Mesendoderm (in vitro differentiated cells): ENCODE measurements around the gene CDH23. TPM values are rescaled to one million over a fixed set of nuclear protein-coding genes. Genes with fewer than 3 reads are reported as not detected.

ENCODE experiments used
- DNase-seq: peaks from one replicate; pipeline ENCODE4 v3.0.0; 2013
- H2AK5ac ChIP-seq: 2 replicates; pipeline ENCODE4 v1.6.1; 2013; ENCODE audit warnings: low read length, inconsistent platforms
- H2BK120ac ChIP-seq: 2 replicates; pipeline ENCODE4 v1.6.1; 2013; ENCODE audit warnings: low read depth, mild to moderate bottlenecking, low read length, moderate library complexity, mixed read lengths
- H2BK15ac ChIP-seq: replicated peaks from 2 replicates; pipeline ENCODE4 v1.6.1; 2013; ENCODE audit warnings: low read depth, mild to moderate bottlenecking, moderate library complexity
- H2BK5ac ChIP-seq: 2 replicates; pipeline ENCODE4 v1.6.1; 2013; ENCODE audit warnings: low read length, inconsistent platforms
- H3K18ac ChIP-seq: 2 replicates; pipeline ENCODE4 v1.6.1; 2013; ENCODE audit warnings: mild to moderate bottlenecking, low read length, mixed read lengths
- H3K23ac ChIP-seq: one replicate; pipeline ENCODE4 v1.6.1; 2013; ENCODE audit warnings: low read length
- H3K27ac ChIP-seq: 2 replicates; pipeline ENCODE4 v1.5.1; 2013; ENCODE audit warnings: low read depth, mild to moderate bottlenecking, inconsistent platforms, low read length, moderate library complexity
- H3K27me3 ChIP-seq: 2 replicates; pipeline ENCODE4 v1.6.1; 2013; ENCODE audit warnings: low read length, control low read depth, mild to moderate bottlenecking, inconsistent platforms; ENCODE audit not compliant: insufficient read depth, poor library complexity
- H3K36me3 ChIP-seq: 2 replicates; pipeline ENCODE4 v1.6.1; 2013; ENCODE audit warnings: low read length, inconsistent platforms; ENCODE audit not compliant: control insufficient read depth, insufficient read depth
- H3K4ac ChIP-seq: one replicate; pipeline ENCODE4 v1.6.1; 2013; ENCODE audit warnings: low read depth, mild to moderate bottlenecking, low read length, moderate library complexity
- H3K4me1 ChIP-seq: 2 replicates; pipeline ENCODE4 v1.6.1; 2013; ENCODE audit warnings: low read depth, low read length, inconsistent platforms; ENCODE audit not compliant: control insufficient read depth
- H3K4me2 ChIP-seq: 2 replicates; pipeline ENCODE4 v1.6.1; 2013; ENCODE audit warnings: low read length
- H3K4me3 ChIP-seq: 2 replicates; pipeline ENCODE4 v1.5.1; 2013; ENCODE audit warnings: mild to moderate bottlenecking, low read length
- H3K56ac ChIP-seq: one replicate; pipeline ENCODE4 v1.6.1; 2013; ENCODE audit warnings: low read length
- H3K79me1 ChIP-seq: 2 replicates; pipeline ENCODE4 v1.6.1; 2013; ENCODE audit warnings: low read length, inconsistent platforms
- H3K79me2 ChIP-seq: 2 replicates; pipeline ENCODE4 v1.6.1; 2013; ENCODE audit warnings: mild to moderate bottlenecking, low read length; ENCODE audit not compliant: control insufficient read depth, insufficient read depth
- H3K9ac ChIP-seq: 2 replicates; pipeline ENCODE4 v1.6.1; 2013; ENCODE audit warnings: low read length, inconsistent platforms
- H4K5ac ChIP-seq: one replicate; pipeline ENCODE4 v1.6.1; 2013; ENCODE audit warnings: low read length
- H4K8ac ChIP-seq: one replicate; pipeline ENCODE4 v1.6.1; 2013; ENCODE audit warnings: low read depth, mild to moderate bottlenecking, control low read depth, low read length, moderate library complexity
- WGBS: extraction: QIAGEN DNeasy Blood & Tissue Kit; methylation state at CpG from one replicate; pipeline ENCODE4 v1.1.7; 2013; ENCODE audit warnings: low lambda C conversion rate, missing lambda C conversion rate; ENCODE audit not compliant: insufficient coverage; ENCODE audit errors: extremely low coverage; 5-methylcytosine and 5-hydroxymethylcytosine counted together
- small RNA-seq: library from polyadenylated mRNA; stranded (forward); fragments of <200 nt; extraction: miRNeasy Mini kit (QIAGEN cat#:217004); gene quantifications from one replicate; pipeline ENCODE3, GENCODE V24; 2013; ENCODE audit not compliant: insufficient read depth

CDH23 gene

GRCh38 chr10:71857934-71858890 is 461.5 kb downstream of the CDH23 start:
- Histone ChIP-seq H3K4me2 (no peak overlapping the region), H3K4me3 (no peak overlapping the region), H3K36me3 (no peaks in the 10 kb centered on the region), H3K79me1 (no peaks in the 10 kb centered on the region), H3K56ac (peak overlapping the region; percentile 15), H2BK5ac (no peak overlapping the region), H2AK5ac (no peak overlapping the region), H3K18ac (no peak overlapping the region), H3K9ac (no peak overlapping the region), H3K4me1 (no peaks in the 10 kb centered on the region), H3K79me2 (no peaks in the 10 kb centered on the region), H4K5ac (no peak overlapping the region), H3K27ac (no peak overlapping the region), H2BK120ac (no peak overlapping the region), H3K23ac (peak overlapping the region; percentile 45), H3K4ac (no peak overlapping the region), H4K8ac (no peak overlapping the region), H3K27me3 (no peaks in the 10 kb centered on the region), H2BK15ac (no peak overlapping the region)
- WGBS = no CpG with 5 or more reads among the region's 12 CpGs
- no peak for DNase-seq

DNA sequence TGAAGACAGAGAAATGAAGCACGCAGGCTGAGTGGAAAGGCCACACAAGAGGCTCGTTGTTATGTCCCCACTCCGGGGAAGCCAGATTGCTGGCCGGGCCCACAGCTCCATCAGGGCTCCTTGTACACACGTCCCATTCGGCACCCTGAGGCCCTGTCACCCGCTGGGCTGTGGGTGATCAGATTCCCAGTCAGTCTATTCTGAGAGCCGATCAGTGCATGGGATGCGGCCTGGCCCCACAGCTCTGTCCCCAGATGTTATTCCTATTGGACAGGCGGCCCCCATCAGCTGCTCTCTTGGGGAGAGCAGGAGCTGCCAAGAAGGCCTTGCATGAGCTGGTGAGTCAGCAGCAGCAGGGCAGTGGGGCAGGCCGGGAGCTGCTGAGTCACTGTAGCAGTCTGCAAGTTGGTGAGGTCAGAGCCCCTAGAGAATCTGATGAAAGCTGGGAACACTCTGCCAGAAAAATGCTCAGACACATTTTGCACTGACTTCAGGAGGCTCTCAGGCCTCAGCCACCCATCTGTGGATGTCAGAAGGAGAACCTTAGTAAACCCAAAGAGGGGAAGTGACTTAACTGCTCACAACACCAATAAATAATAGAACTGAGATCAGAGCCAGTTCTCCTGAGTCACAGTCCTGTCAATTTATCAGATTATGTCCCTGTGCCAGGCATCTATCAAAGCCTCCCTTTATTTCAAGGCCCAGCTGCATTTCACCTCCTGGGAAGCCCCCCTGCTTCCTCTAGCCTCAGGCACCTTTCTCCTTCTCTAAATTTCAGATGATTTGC is 463.7 kb downstream of the CDH23 start:
- H3K27me3 ChIP-seq = no peaks in the 10 kb centered on the region
- H2BK5ac ChIP-seq = no peak overlapping the region
- H4K8ac ChIP-seq = no peak overlapping the region
- WGBS = no CpG with 5 or more reads among the region's 11 CpGs
- H3K23ac ChIP-seq = no peak overlapping the region
- H3K27ac ChIP-seq = peak overlapping the region; percentile 73
- H2BK15ac ChIP-seq = peak overlapping the region; percentile 2
- H3K9ac ChIP-seq = peak overlapping the region; percentile 4
- H3K4me2 ChIP-seq = no peak overlapping the region
- H3K79me1 ChIP-seq = no peaks in the 10 kb centered on the region
- DNase-seq = peak; percentile 98
- H3K4me1 ChIP-seq = no peaks in the 10 kb centered on the region
- peak overlapping the region; percentile 78 for H3K56ac ChIP-seq
- H2BK120ac ChIP-seq = peak overlapping the region; percentile 63
- H2AK5ac ChIP-seq = no peak overlapping the region
- no peaks in the 10 kb centered on the region for H3K79me2 ChIP-seq
- peak overlapping the region; percentile 79 for H3K18ac ChIP-seq
- H3K36me3 ChIP-seq = no peaks in the 10 kb centered on the region
- no peak overlapping the region for H3K4me3 ChIP-seq
- peak overlapping the region; percentile 98 for H3K4ac ChIP-seq
- H4K5ac ChIP-seq = no peak overlapping the region

GRCh38 chr10:71863203-71863602 is 466.5 kb downstream of the CDH23 start:
- Histone ChIP-seq H4K8ac (no peak overlapping the region), H3K23ac (no peak overlapping the region), H3K56ac (no peak overlapping the region), H3K9ac (no peak overlapping the region), H2AK5ac (no peak overlapping the region), H2BK15ac (no peak overlapping the region), H3K4me2 (no peak overlapping the region), H3K79me1 (no peaks in the 10 kb centered on the region), H3K27me3 (no peaks in the 10 kb centered on the region), H3K4ac (no peak overlapping the region), H3K79me2 (no peaks in the 10 kb centered on the region), H2BK5ac (no peak overlapping the region), H3K4me1 (no peaks in the 10 kb centered on the region), H3K36me3 (no peaks in the 10 kb centered on the region), H2BK120ac (no peak overlapping the region), H4K5ac (no peak overlapping the region), H3K27ac (no peak overlapping the region), H3K18ac (no peak overlapping the region), H3K4me3 (no peak overlapping the region)
- no CpG with 5 or more reads among the region's 6 CpGs for WGBS
- no peak for DNase-seq

DNA sequence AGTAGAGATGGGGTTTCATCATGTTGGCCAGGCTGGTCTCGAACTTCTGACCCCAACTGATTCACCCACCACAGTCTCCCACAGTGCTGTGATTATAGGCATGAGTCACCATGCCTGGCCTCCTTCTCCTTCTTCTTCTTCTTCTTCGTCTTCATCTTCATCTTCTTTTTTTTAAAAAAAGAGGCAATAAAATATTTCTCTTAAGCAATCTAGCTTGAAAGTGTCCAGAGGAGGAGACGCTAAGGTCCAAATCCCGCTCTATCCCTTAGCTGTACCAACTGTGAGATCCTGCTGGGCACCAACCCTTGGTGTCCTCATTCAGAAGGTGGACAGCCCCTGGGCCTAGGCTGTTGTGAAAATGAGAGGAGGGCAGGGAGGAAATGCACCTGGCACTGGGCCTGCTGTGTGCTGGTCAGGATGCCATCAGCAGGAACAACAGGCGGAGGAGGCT is 468.2 kb downstream of the CDH23 start:
- no peak overlapping the region for H3K56ac ChIP-seq
- H3K36me3 ChIP-seq = no peaks in the 10 kb centered on the region
- no peak overlapping the region for H3K4ac ChIP-seq

More for the DNA sequence above, 468.2 kb downstream of the CDH23 start:
- H3K4me3 ChIP-seq = no peak overlapping the region
- H4K8ac ChIP-seq = no peak overlapping the region
- no peak overlapping the region for H3K27ac ChIP-seq
- H3K79me2 ChIP-seq = no peaks in the 10 kb centered on the region
- DNase-seq = no peak
- no peak overlapping the region for H2BK120ac ChIP-seq
- no peak overlapping the region for H3K18ac ChIP-seq
- no peak overlapping the region for H3K4me2 ChIP-seq
- H3K79me1 ChIP-seq = no peaks in the 10 kb centered on the region
- H4K5ac ChIP-seq = no peak overlapping the region
- no peak overlapping the region for H2BK15ac ChIP-seq
- H2BK5ac ChIP-seq = no peak overlapping the region
- H3K27me3 ChIP-seq = no peaks in the 10 kb centered on the region
- H3K4me1 ChIP-seq = no peaks in the 10 kb centered on the region
- no peak overlapping the region for H3K9ac ChIP-seq
- no peak overlapping the region for H2AK5ac ChIP-seq
- H3K23ac ChIP-seq = no peak overlapping the region
- no CpG with 5 or more reads among the region's 5 CpGs for WGBS

Small RNAs within 50 kb of the gene (small RNA-seq; reads per million reads assigned to genes)
- not detected for gene MIR7152
- not detected for gene RNU7-38P
